Measurements from ENCODE around the gene TMEFF2. TPM values are rescaled to one million over a fixed set of nuclear protein-coding genes. Genes with fewer than 3 reads are reported as not detected.

Gene TMEFF2
- total and polyA plus RNA-seq, 2 of the 8 experiments (the other 6 are each of a cell fraction or from before 2014, with no cell fraction given): 0.91 to 3.7 TPM

DNA sequence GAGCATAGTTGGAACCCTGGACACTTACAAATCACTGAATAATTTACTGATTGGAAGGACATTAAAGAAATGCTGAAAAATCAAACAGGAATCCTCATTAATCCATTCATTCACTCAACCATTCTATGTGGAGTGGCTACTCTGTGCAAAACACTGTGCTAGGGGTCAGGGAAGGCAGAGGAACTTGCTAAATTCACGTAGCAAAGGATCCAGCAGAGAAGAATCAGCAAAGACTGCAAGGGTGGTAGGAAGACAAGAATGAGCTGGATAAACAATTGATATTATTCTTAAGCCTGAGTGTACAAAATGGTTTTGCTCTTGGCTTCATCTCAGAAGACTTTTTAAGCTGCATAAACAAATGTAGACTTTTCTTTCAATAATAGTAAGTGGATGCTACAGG lies 183.5 kb downstream of the TMEFF2 start (continued):
- TF ChIP-seq, protein P1, sequence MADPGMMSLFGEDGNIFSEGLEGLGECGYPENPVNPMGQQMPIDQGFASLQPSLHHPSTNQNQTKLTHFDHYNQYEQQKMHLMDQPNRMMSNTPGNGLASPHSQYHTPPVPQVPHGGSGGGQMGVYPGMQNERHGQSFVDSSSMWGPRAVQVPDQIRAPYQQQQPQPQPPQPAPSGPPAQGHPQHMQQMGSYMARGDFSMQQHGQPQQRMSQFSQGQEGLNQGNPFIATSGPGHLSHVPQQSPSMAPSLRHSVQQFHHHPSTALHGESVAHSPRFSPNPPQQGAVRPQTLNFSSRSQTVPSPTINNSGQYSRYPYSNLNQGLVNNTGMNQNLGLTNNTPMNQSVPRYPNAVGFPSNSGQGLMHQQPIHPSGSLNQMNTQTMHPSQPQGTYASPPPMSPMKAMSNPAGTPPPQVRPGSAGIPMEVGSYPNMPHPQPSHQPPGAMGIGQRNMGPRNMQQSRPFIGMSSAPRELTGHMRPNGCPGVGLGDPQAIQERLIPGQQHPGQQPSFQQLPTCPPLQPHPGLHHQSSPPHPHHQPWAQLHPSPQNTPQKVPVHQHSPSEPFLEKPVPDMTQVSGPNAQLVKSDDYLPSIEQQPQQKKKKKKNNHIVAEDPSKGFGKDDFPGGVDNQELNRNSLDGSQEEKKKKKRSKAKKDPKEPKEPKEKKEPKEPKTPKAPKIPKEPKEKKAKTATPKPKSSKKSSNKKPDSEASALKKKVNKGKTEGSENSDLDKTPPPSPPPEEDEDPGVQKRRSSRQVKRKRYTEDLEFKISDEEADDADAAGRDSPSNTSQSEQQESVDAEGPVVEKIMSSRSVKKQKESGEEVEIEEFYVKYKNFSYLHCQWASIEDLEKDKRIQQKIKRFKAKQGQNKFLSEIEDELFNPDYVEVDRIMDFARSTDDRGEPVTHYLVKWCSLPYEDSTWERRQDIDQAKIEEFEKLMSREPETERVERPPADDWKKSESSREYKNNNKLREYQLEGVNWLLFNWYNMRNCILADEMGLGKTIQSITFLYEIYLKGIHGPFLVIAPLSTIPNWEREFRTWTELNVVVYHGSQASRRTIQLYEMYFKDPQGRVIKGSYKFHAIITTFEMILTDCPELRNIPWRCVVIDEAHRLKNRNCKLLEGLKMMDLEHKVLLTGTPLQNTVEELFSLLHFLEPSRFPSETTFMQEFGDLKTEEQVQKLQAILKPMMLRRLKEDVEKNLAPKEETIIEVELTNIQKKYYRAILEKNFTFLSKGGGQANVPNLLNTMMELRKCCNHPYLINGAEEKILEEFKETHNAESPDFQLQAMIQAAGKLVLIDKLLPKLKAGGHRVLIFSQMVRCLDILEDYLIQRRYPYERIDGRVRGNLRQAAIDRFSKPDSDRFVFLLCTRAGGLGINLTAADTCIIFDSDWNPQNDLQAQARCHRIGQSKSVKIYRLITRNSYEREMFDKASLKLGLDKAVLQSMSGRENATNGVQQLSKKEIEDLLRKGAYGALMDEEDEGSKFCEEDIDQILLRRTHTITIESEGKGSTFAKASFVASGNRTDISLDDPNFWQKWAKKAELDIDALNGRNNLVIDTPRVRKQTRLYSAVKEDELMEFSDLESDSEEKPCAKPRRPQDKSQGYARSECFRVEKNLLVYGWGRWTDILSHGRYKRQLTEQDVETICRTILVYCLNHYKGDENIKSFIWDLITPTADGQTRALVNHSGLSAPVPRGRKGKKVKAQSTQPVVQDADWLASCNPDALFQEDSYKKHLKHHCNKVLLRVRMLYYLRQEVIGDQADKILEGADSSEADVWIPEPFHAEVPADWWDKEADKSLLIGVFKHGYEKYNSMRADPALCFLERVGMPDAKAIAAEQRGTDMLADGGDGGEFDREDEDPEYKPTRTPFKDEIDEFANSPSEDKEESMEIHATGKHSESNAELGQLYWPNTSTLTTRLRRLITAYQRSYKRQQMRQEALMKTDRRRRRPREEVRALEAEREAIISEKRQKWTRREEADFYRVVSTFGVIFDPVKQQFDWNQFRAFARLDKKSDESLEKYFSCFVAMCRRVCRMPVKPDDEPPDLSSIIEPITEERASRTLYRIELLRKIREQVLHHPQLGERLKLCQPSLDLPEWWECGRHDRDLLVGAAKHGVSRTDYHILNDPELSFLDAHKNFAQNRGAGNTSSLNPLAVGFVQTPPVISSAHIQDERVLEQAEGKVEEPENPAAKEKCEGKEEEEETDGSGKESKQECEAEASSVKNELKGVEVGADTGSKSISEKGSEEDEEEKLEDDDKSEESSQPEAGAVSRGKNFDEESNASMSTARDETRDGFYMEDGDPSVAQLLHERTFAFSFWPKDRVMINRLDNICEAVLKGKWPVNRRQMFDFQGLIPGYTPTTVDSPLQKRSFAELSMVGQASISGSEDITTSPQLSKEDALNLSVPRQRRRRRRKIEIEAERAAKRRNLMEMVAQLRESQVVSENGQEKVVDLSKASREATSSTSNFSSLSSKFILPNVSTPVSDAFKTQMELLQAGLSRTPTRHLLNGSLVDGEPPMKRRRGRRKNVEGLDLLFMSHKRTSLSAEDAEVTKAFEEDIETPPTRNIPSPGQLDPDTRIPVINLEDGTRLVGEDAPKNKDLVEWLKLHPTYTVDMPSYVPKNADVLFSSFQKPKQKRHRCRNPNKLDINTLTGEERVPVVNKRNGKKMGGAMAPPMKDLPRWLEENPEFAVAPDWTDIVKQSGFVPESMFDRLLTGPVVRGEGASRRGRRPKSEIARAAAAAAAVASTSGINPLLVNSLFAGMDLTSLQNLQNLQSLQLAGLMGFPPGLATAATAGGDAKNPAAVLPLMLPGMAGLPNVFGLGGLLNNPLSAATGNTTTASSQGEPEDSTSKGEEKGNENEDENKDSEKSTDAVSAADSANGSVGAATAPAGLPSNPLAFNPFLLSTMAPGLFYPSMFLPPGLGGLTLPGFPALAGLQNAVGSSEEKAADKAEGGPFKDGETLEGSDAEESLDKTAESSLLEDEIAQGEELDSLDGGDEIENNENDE (IDR thresholded peaks at IDR 0.05; ENCODE audit: insufficient replicate concordance, low read length): no peak
- TF ChIP-seq SP1 (IDR thresholded peaks at IDR 0.05; ENCODE audit: low read depth, low read length) (no peak), EP300 (IDR thresholded peaks at IDR 0.05; ENCODE audit: borderline replicate concordance in 1 of 2, low read depth in 2 of 2, low read length in 2 of 2) (no peak), SUZ12 (IDR thresholded peaks at IDR 0.05; ENCODE audit: low read length) (no peak), SIRT6 (IDR thresholded peaks at IDR 0.05; ENCODE audit: low read length) (no peak), CHD2 (IDR thresholded peaks at IDR 0.05; ENCODE audit: low read length) (no peak), POLR2A (IDR thresholded peaks at IDR 0.05; ENCODE audit: control extremely low read depth in 1 of 2, low read depth in 2 of 2, low read length in 2 of 2) (no peak), EZH2 (IDR thresholded peaks at IDR 0.05; ENCODE audit: low read depth, low read length, severe bottlenecking) (no peak)
- TF ChIP-seq, protein P2, sequence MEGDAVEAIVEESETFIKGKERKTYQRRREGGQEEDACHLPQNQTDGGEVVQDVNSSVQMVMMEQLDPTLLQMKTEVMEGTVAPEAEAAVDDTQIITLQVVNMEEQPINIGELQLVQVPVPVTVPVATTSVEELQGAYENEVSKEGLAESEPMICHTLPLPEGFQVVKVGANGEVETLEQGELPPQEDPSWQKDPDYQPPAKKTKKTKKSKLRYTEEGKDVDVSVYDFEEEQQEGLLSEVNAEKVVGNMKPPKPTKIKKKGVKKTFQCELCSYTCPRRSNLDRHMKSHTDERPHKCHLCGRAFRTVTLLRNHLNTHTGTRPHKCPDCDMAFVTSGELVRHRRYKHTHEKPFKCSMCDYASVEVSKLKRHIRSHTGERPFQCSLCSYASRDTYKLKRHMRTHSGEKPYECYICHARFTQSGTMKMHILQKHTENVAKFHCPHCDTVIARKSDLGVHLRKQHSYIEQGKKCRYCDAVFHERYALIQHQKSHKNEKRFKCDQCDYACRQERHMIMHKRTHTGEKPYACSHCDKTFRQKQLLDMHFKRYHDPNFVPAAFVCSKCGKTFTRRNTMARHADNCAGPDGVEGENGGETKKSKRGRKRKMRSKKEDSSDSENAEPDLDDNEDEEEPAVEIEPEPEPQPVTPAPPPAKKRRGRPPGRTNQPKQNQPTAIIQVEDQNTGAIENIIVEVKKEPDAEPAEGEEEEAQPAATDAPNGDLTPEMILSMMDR (IDR thresholded peaks at IDR 0.05; ENCODE audit: control extremely low read depth in 1 of 3, insufficient read depth in 1 of 3, low read depth in 1 of 3, low read length in 3 of 3): no peak

All from H1 (cell line).